HG03342 (cell line): ENCODE results near the gene TMEM255B.
"Not testable (repeated sequence)": the region's sequence is repeated elsewhere in the genome, so short reads cannot be mapped to it uniquely, and the experiment has no call there.

ENCODE experiments used
- ATAC-seq: cut with Tn5 transposase; IDR thresholded peaks from one replicate; pipeline ENCODE4 v1.9.1; 2021; ENCODE audit warnings: mild to moderate bottlenecking, moderate library complexity; ENCODE audit not compliant: unreplicated experiment

The TMEM255B gene

DNA sequence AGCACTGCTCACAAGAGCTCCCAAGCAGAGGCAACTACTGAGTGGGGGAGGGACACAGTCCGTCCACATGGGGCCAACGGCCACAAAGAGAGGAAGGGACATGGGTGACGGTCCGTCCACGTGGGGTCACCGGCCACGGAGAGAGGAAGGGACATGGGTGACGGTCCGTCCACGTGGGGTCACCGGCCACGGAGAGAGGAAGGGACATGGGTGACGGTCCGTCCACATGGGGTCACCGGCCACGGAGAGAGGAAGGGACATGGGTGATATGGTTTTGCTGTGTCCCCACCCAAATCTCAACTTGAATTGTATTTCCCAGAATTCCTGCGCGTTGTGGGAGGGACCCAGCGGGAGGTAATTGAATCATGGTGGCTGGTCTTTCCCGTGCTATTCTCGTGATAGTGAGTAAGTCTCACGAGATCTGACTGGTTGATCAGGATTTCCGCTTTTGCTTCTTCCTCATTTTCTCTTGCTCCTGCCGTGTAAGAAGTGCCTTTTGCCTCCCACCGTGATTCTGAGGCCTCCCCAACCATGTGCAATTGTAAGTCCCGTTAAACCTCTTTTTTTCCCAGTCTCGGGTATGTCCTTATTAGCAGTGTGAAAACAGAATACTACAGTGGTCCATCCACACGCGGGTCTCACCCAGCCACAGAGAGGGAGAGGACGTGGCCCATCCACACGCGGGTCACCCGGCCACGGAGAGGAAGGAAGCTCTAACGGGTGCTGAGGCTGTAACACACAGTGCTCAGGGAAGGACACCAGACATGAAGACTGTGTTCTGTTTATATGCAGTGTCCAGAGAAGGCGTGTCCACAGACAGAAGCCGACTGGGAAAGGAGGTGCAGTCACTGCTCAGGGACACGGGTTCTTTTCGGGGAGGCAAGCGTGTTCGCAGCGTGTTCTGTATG lies 56.4 kb downstream of the TMEM255B start:
- ATAC-seq: no peak

DNA sequence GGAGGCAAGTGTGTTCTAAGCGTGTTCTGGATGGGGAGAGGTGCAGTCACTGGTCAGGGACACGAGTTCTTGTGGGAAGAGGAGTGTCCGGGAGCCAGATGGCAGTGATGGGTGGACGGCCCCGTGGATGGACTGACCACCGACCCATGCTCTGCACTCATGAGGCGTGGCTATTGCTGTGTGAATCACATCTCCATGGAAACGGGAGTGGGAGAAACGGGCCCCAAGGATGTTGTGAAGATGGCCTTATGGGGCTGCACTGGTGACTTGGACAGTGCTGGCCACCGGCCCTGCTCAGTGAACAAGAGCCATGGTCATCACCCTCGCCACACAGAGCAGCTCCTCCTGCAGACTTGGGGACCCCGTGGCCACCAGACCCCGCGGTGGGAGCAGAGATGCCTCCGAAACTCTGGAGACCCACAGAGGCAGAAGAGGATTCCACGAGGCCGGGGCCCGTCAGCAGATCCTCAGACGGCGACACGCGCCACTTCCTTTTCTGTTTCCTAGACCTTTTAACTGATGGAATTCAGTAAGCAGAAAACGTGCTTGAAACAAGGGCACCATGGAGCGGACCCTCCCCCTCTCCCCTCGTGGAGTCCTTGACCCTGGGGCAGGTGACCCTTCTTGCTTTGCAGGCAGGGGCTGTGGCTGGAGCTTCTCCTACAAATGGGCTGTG lies 57.4 kb downstream of the TMEM255B start:
- ATAC-seq: no peak

DNA sequence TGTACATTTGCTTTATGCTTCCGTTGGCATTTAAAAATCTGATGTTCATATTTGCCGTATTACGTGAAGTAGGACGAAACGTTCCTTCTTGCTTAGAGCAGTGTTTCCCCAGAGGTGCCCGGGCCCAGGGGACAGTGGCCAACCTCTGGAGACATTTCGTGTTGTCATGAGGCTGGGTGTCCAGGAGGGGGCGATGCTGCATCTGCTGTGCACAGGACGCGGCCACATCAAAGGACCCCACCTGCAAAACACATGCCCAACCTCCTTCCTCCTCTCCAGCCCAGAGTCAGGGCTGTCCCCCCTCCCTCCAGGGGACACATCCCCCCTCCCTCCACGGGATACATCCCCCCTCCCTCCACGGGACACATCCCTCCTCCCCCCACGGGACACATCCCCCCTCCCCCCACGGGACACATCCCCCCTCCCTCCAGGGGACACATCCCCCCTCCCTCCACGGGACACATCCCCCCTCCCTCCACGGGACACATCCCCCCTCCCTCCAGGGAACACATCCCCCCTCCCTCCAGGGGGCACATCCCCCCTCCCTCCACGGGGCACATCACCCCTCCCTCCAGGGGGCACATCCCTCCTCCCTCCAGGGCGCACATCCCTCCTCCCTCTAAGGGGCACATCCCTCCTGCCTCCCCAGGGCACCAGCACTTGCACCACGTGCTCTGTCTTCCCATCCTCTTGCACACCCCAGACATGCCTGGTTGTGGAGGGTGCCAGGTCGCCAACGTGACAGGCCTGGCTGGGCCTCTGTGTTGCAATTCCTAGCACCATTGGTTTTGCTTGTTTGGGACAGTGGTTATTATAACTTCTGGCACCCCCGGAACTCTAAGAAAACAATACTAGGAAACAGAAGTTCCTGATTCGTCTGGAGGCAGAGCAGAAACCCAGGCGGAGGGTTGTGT lies 58.2 kb downstream of the TMEM255B start:
- peak; percentile 62 for ATAC-seq

DNA sequence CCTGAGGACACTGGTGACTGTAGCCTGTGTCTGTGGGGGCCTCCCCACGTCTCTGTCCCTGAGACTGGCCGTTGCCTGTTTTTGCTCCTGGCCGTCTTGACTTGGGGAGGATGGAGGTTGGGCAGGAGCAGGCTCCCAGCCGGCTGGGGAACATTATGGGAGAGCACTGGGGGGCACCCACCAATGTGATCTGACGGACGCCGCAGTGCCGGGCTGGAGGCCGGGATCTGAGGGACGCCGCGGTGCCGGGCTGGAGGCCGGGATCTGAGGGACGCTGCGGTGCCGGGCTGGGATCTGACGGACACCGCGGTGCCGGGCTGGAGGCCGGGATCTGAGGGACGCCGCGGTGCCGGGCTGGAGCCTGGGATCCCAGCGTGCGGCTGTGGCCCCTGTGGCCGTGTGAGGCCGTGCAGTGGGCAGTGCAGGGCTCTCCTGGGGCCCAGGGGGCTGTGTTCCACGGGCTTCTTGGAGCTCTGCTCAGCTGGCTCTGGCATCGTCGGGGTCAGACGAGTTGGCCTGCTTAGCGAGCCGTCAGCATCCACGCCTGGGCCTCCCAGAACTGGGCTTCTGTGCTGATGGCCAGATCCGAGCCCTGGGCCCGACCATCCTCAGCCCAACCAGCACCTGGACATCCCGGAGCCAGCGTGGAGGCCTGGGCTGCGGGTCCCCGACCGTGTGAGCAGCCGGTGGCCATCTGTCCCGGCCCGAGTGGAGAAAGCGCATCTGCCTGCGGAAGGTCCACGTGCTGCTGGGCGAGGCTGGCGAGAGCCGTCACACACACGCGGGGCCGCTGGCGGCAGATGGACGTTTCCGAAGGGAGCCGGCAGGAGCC lies 59.0 kb downstream of the TMEM255B start:
- ATAC-seq: no peak

DNA sequence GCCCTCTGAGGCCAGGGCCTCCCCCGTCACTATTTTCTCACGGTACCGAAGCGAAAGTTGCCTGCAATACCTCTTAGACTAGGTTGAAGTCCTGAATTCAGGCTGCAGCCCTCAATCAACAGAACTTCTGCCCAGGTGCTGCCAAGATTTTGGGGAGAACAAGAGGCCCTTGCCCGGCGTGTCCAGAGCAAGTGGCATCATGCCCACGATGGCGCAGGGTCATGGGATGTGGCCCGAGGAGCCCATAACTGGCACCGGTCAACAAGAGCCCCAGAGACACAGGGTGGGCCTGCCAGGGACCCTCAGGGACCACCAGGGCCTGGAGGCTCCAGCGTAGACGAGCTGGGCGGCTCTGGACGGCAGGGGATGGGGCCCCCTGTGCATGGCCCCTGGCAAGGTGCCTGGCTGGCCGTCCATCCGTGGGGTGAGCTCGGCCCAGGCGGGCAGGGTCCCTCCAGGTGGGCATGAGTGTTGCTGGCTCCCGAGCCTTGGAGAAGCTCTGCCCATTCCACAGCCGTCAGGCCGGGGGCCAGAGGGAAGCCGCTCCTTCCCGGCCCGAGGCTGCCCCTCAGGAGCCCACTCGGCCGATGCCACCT lies 59.8 kb downstream of the TMEM255B start:
- no peak for ATAC-seq

DNA sequence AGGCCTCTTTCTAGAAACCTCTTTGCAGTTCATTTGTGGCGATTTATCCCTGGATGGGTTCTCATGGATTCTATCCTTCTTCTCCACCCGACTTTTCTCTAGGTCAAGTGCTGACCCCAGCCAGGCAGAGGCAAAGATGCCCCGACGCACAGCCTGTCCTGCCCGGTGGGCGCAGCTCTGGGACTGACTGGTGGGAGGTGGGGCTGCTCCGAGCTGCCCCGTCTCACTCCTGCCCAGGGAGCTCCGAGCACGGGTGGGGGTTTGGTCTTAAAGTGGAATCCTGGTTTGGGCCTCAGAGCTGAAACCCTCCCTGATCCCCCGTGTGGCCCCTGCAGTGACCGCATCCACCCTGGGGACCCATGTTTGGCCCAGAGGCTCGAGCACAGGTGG lies 60.3 kb downstream of the TMEM255B start:
- ATAC-seq: no peak

DNA sequence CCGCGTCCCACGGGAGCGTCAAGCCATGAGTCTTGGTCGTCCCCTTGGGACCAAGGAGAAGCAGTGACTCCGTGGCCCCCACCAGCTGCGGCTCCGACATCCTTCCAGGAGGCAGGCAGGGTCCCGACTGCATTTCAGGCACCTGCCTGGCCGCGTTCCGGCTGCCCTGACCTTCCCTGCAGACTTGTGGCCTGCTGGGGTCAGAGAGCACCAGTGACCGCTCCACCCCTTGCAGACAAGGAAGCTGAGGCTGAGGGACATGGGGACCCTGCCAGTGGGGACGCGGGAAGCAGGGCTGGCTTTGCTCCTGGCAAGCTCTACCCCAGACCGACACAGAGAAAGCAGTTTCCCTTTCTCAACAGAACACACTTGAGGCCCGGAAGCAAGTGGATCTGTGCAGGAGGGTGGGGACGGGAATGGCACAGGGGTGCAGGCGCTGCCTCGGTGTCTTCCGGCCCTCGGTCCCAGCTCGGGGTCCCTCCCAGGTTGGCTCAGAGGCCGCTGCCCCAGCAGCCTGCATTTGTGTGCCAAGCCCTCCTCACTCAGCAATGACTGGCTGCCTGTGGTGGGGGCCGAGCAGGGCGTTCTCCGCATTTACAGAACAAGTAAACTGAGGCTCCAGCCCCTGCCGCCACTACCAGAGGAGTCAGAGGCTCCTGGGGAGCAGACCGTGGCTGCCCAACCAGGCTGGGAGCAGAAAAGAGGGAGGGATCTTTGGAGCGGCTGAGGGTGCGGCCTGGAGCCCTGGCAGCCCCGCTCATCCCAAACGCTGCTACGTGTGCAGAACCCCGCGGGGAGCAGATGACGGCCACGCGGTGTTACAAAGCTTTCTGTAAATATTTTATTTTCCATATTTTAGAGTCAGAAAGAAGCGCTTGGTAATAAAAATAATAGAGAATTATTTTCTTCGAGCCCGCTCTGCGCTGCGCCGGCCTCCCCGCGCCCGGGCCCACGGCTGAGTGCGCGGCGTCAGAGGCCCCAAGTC lies 61.0 kb downstream of the TMEM255B start:
- ATAC-seq: no peak

DNA sequence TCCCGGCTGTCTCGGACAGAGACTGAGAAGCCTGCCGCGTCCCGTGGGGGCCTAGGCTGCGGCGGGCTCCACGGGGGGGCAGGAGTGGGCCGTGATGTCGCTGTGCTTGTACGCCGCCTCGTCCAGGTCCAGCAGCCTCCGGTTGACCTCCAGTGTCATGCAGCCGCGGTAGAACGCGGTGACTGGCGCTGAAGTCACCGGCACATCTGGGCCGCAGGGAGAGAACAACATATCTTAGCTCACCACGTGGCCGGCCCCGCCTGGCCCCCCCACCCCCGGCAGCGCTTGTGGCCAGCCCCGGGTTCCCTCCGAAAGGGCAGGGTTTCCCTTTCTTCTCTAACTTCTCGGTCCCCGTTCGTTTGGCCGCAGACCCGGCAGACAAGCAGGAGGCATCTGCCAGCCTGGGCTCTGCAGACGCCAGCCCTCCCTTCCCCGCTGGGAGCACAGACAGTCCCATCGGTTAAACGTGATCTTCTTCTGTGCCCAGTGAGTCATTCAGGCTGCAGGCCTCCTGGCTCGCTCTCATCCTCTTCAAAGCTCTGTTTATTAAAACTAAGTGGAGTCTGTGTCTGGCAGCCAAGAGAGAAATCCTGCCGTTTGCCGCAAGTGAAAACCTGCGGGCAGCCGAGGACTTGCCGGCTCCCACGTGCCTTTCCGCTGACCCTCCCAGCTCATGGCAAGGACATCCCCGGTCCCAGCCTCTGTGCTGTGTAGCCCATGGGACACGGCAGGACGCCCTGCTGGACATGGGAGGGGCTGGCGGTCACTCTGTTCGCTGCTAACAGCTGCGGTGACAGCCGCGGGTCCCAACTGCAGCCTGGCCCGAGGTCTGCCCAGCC lies 62.0 kb downstream of the TMEM255B start:
- no peak for ATAC-seq

DNA sequence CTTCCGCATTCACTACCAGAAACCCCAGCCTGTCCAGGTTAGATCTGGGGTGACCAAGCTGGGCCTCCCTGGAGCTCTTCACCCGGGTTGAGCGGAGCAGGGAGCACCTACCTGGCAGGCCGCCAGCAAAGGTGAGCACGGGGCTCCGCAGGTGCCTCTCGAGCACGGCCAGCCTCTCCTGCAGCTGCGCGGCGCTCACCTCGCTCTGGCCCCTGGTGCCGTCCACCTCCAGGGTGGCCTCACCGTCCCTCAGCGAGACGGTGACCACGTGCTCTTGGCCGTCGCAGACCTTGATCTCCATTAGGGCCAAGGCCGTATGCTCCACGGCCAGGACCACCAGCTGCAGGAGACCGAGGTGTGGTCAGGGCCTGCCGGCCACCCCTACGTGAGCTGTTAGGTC lies 62.8 kb downstream of the TMEM255B start:
- no peak for ATAC-seq

DNA sequence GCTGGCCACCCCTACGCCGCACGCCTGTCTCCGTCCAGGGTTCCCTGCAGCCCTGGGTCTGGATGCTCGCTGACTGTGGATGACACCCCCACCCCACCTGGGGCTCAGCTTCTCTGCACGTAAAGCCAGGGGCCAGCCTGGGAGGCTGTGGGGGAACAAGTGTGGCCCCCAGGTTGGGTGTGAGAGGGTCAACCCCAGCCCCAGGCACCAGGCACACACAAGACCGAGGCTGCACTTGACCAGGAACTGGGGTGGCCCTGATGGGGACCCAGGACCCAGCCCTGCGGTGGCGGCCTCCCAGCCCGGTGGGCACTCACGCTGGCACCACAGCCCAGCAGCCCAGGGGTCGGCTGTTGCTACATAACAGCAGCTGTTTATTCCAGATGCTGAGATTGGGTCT lies 63.2 kb downstream of the TMEM255B start:
- no peak for ATAC-seq

DNA sequence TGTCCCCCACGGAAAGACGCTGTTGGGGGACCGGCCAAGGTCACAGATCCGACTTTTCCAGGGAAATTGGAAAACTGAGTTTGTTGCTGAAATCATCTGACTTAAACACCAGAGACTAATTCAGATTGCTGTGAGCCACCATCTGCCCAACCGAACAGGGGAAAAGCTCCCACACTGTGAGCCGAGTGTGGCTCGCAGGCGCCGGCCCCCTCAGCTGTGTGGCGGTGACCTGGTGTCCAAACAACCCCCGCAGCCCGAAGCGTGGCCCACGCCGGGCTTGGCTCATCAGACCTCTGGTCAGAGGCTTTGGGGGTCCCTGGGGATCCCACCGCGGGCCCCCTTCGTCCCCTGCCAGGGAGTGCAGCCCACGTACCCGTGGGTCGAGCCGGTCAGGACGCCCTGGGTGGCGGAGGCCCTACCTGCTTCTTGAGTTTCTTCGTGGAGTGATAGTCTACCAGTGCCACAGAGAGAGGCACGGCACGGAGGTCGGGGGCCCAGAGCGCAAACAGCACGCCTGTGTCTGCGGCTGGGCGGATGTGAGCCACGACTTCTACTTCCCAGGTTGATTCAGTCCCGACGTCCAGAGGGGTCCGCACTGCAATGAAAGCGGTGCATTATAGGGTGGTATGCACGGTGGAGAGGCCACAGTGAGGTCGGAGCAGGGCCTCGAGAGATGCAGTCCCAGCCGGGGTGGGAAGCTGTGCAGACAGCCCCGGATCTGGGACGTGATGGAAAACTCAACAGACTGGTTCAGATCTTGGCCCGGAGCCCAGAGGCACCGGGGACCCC lies 64.1 kb downstream of the TMEM255B start:
- ATAC-seq: no peak

DNA sequence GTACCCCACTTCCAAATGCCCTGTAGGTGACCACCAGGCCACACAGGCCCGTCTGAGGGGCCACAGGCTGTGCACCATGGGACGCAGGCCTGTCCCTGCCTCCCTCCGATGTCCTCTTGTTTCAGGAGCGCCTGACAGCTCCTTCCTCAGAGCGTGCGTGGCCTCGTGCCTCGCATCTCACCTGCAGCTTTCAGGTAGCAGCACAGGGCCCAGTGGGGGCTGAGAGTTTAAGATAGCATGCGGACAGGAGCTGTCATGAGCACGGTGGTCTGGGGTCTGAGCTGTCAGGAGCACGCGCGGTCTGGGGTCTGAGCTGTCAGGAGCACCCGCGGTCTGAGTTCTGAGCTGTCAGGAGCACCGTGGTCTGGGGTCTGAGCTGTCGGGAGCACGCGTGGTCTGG lies 64.7 kb downstream of the TMEM255B start:
- ATAC-seq: no peak

DNA sequence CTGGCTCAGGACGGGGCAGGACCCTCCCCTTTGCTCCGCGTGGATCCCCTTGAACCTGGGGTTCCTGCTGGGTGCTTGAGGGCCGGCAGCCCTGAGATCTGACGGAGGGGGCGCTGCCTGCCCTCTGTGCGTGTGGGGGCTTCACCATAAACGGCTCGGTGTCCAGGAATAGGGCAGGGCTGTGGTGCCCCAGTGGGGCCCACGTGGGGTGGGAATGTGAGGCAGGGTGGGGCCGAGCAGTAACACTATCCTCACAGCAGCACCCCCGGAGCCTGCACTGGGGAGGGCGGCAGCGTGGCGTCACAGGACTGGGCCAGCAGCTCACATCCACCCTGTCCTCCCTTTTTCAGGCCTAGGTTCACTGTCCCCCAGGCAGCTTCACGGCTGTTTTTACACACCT lies 66.8 kb downstream of the TMEM255B start:
- no peak for ATAC-seq

DNA sequence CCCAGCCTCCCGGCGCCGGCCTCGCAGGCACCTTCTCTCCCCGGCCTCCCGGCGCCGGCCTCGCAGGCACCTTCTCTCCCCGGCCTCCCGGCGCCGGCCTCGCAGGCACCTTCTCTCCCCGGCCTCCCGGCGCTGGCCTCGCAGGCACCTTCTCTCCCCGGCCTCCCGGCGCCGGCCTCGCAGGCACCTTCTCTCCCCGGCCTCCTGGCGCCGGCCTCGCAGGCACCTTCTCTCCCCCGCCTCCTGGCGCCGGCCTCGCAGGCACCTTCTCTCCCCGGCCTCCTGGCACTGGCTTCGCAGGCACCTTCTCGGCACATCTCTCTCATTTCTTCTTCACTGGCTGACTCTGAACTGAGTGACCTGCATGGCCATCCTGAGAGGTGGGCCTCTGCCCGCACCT lies 67.4 kb downstream of the TMEM255B start:
- ATAC-seq: not testable (repeated sequence)

DNA sequence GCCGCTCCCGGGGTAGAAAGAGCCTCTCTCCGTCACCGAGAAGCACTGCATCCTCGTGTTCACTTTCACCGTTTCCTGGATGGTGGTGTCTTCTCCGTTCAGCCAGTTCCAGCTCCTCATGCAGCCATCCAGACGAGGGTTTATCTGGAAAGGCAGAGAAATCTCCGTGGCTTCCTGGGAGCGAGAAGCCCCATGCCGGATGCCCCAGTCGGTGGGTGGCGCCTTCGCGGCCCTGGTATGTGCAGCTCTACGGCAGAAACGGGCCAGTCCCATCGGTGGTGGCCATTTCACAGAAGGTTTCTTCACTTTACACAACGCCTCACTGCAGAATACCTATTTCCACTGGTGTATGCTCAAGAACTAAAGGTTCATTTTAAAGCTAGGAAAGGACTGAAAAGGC lies 68.0 kb downstream of the TMEM255B start:
- no peak for ATAC-seq

DNA sequence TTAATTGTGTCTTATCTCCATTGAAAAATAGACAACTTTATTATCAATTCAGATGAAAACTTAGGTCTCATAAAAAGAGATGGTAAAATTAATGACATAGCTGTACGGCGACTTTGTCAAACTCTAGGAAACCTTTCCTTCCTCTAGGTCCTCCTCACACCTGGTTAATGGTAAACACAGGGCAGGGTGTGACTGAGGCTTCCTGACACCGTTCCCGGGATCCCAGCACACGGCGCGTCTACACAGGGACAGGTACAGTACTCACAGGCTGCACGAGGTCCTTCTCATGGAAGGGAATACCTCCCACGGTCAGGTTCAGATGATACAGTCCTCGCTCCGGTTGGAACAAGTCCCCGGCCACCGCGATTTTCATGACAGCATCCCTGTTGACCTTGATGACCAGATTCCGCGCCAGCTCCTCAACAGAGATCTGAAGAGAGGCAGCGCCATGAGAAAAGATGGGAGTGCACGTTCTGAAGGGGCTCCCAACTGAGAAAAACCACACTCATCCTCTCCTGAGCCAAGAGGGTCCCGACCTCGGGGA lies 69.3 kb downstream of the TMEM255B start:
- no peak for ATAC-seq

DNA sequence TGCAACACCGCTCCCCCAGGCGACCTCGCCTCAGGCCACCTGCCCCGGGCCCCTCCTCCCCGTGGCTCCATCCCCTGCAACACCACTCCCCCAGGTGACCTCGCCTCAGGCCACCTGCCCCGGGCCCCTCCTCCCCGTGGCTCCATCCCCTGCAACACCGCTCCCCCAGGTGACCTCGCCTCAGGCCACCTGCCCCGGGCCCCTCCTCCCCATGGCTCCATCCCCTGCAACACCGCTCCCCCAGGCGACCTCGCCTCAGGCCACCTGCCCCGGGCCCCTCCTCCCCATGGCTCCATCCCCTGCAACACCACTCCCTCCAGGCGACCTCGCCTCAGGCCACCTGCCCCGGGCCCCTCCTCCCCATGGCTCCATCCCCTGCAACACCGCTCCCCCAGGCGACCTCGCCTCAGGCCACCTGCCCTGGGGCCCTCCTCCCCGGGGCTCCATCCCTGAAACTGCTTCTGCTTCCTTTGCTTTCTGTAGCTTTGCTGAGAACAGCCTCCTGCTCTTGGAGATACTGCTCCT lies 71.5 kb downstream of the TMEM255B start:
- ATAC-seq: not testable (repeated sequence)
